HCT116 (cell line): ENCODE measurements around the gene ACADSB. TPM values are rescaled to one million over a fixed set of nuclear protein-coding genes. Genes with fewer than 3 reads are reported as not detected.

ENCODE experiments used
- ATAC-seq: fragments of 200-7000 bp; cut with Tn5 transposase; 2 replicates; pipeline ENCODE4 v1.9.1; 2020; ENCODE audit warnings: mild to moderate bottlenecking, moderate library complexity
- BruUV-seq: library from RNA; stranded (reverse); fragments of 400-500 nt; replicated peaks from 2 replicates; lab custom pipeline; 2021; lab: Mats Ljungman, UMichigan
- CTCF ChIA-PET: fragments of 300-600 bp; sonication (Branson Sonifier 250); formaldehyde crosslinking; loops from one replicate; lab custom pipeline; 2021; ENCODE audit warnings: antibody characterized with exemption; lab: Charles Lee
- POLR2A ChIA-PET: fragments of 300-600, 350-600 bp; sonication (Branson Sonifier 250); formaldehyde crosslinking; loops from one replicate; lab custom pipeline; 2021; ENCODE audit warnings: antibody characterized with exemption; lab: Charles Lee
- RAD21 ChIA-PET, 2 experiments: fragments of 300-600 bp; sonication (Branson Sonifier 250); formaldehyde crosslinking; loops; one replicate each; lab custom pipeline; 2023; ENCODE audit warnings: low total read pairs in 2 of 2; ENCODE audit not compliant: uncharacterized antibody in 2 of 2, unreplicated experiment in 2 of 2, low non-redundant PET in 1 of 2; lab: Charles Lee
- DNase-seq: peaks from one replicate; pipeline ENCODE4 v3.0.0-alpha.2; 2010; ENCODE audit warnings: low read depth, low spot score
- H2AFZ ChIP-seq: fragments of 200-600 bp; shearing (Covaris generic), sonication (generic); 2 replicates; pipeline ENCODE4 v1.6.1; 2017; ENCODE audit warnings: low read depth, mixed run types, mixed read lengths, antibody characterized with exemption, low read length; ENCODE audit not compliant: poor library complexity, severe bottlenecking
- H3K27ac ChIP-seq: 2 replicates; pipeline ENCODE4 v1.5.1; 2012; ENCODE audit warnings: low read depth, low read length
- H3K27me3 ChIP-seq: fragments of 200-600 bp; sonication (generic); 2 replicates; pipeline ENCODE4 v1.6.1; 2016; ENCODE audit warnings: mixed run types, low read length, mixed read lengths; ENCODE audit not compliant: insufficient read depth
- H3K36me3 ChIP-seq, 2 experiments: fragments of 200-500 bp in 1 of 2; fragments of 200-600 bp in 1 of 2; sonication (Bioruptor generic) in 1 of 2; sonication (generic) in 1 of 2; 2 replicates each; pipeline versions ENCODE4 v1.5.1 to v1.6.1; 2014 to 2016; ENCODE audit warnings: low read length in 2 of 2, inconsistent platforms in 1 of 2, mixed read lengths in 1 of 2, mixed run types in 1 of 2; ENCODE audit not compliant: insufficient read depth in 2 of 2, control insufficient read depth in 1 of 2
- H3K4me1 ChIP-seq, 2 experiments: fragments of 200-600 bp in 1 of 2; sonication (generic) in 1 of 2; 2 replicates each; pipeline versions ENCODE4 v1.5.1 to v1.6.1; 2012 to 2017; ENCODE audit warnings: low read length in 2 of 2, inconsistent platforms in 1 of 2, mild to moderate bottlenecking in 1 of 2, mixed read lengths in 1 of 2, mixed run types in 1 of 2, moderate library complexity in 1 of 2; ENCODE audit not compliant: insufficient read depth in 2 of 2, control insufficient read depth in 1 of 2
- H3K4me2 ChIP-seq: fragments of 200-600 bp; sonication (generic); 2 replicates; pipeline ENCODE4 v1.6.1; 2017; ENCODE audit warnings: mixed run types, low read length, mixed read lengths
- H3K4me3 ChIP-seq, 2 experiments: fragments of 200-600 bp in 1 of 2; sonication (generic) in 1 of 2; replicated peaks in 1 of 2; 2 replicates each; pipeline ENCODE4 v1.5.1; 2011 to 2016; ENCODE audit warnings: low read length in 2 of 2, control low read depth in 1 of 2, low read depth in 1 of 2, mild to moderate bottlenecking in 1 of 2, mixed read lengths in 1 of 2, mixed run types in 1 of 2
- H3K79me2 ChIP-seq: fragments of 200-600 bp; sonication (generic); 2 replicates; pipeline ENCODE4 v1.6.1; 2017; ENCODE audit warnings: mild to moderate bottlenecking, mixed run types, low read length, moderate library complexity, mixed read lengths; ENCODE audit not compliant: insufficient read depth
- H3K9ac ChIP-seq: fragments of 200-600 bp; sonication (generic); 2 replicates; pipeline ENCODE4 v1.6.1; 2016; ENCODE audit warnings: low read length, mixed read lengths
- H3K9me2 ChIP-seq: fragments of 200-600 bp; sonication (generic), shearing (Covaris generic); 2 replicates; pipeline ENCODE4 v1.6.1; 2017; ENCODE audit warnings: mixed run types, mild to moderate bottlenecking, moderate library complexity; ENCODE audit not compliant: insufficient read depth
- H3K9me3 ChIP-seq, 2 experiments: fragments of 200-500 bp in 1 of 2; fragments of 200-600 bp in 1 of 2; sonication (Bioruptor generic) in 1 of 2; sonication (generic) in 1 of 2; 2 replicates each; pipeline ENCODE4 v1.6.1; 2014 to 2017; ENCODE audit warnings: low read length in 2 of 2, mixed read lengths in 2 of 2, inconsistent platforms in 1 of 2, low read depth in 1 of 2, mild to moderate bottlenecking in 1 of 2, mixed run types in 1 of 2, moderate library complexity in 1 of 2; ENCODE audit not compliant: control insufficient read depth in 1 of 2, insufficient read depth in 1 of 2
- H4K20me1 ChIP-seq: fragments of 200-600 bp; sonication (generic), shearing (Covaris generic); 2 replicates; pipeline ENCODE4 v1.6.1; 2017; ENCODE audit warnings: mixed run types, mild to moderate bottlenecking, moderate library complexity; ENCODE audit not compliant: insufficient read depth
- CEBPB ChIP-seq: IDR thresholded peaks from 2 replicates; pipeline ENCODE4 v1.6.1; 2012; ENCODE audit warnings: low read depth
- CTCF ChIP-seq, 3 experiments: fragments of 200-600 bp in 1 of 3; sonication (generic) in 1 of 3; IDR thresholded peaks in 2 of 3; conservative IDR thresholded peaks in 1 of 3; 2 replicates each; pipeline ENCODE4 v1.5.1; 2012 to 2017; ENCODE audit warnings: low read depth in 2 of 3, low read length in 2 of 3, antibody characterized with exemption in 1 of 3, borderline replicate concordance in 1 of 3, control low read depth in 1 of 3, mild to moderate bottlenecking in 1 of 3, mixed read lengths in 1 of 3, mixed run types in 1 of 3, moderate library complexity in 1 of 3; ENCODE audit not compliant: insufficient read depth in 1 of 3
- EZH2 ChIP-seq: fragments of 200-600 bp; sonication (generic); IDR thresholded peaks from 2 replicates; pipeline ENCODE4 v1.6.1; 2017; ENCODE audit warnings: antibody characterized with exemption, mixed run types
- EZH2phosphoT487 ChIP-seq: fragments of 200-600 bp; IDR thresholded peaks from 2 replicates; pipeline ENCODE4 v1.6.1; 2018; ENCODE audit warnings: antibody characterized with exemption, borderline replicate concordance
- FOSL1 ChIP-seq: IDR thresholded peaks from 2 replicates; pipeline ENCODE4 v1.6.1; 2012; ENCODE audit warnings: low read depth
- SIN3A ChIP-seq: IDR thresholded peaks from 2 replicates; pipeline ENCODE4 v1.6.1; 2012; ENCODE audit warnings: low read depth
- SP1 ChIP-seq: IDR thresholded peaks from 2 replicates; pipeline ENCODE4 v1.6.1; 2012; ENCODE audit warnings: low read depth
- SRF ChIP-seq: IDR thresholded peaks from 2 replicates; pipeline ENCODE4 v1.6.1; 2012; ENCODE audit warnings: low read depth
- TCF7L2 ChIP-seq: IDR thresholded peaks from 2 replicates; pipeline ENCODE4 v1.7.0; 2011; ENCODE audit warnings: borderline replicate concordance, inconsistent platforms; ENCODE audit not compliant: insufficient read depth, insufficient read length; ENCODE audit errors: extremely low read depth
- YY1 ChIP-seq: IDR thresholded peaks from 2 replicates; pipeline ENCODE4 v1.6.1; 2011; ENCODE audit warnings: low read length, low read depth, moderate library complexity, mild to moderate bottlenecking; ENCODE audit not compliant: insufficient replicate concordance; ENCODE audit errors: extremely low read depth
- ZBTB33 ChIP-seq: IDR thresholded peaks from 2 replicates; pipeline ENCODE4 v1.6.1; 2011; ENCODE audit warnings: mild to moderate bottlenecking, low read length, moderate library complexity; ENCODE audit not compliant: insufficient replicate concordance; ENCODE audit errors: extremely low read depth
- ZFX ChIP-seq: fragments of 450-650 bp; IDR thresholded peaks from 2 replicates; pipeline ENCODE4 v1.6.1; 2017
- ZNF274 ChIP-seq: fragments of 200-500 bp; sonication (Bioruptor generic); IDR thresholded peaks from 2 replicates; pipeline ENCODE4 v1.6.1; 2014; ENCODE audit warnings: mild to moderate bottlenecking, low read depth, low read length, inconsistent platforms
- intact Hi-C: fragments of 100-400 bp; cut with micrococcal nuclease; formaldehyde crosslinking; loops from 2 replicates; pipeline ENCODE4 v1.10.0; 2022
- total RNA-seq: library from RNA; stranded (reverse); gene quantifications from one replicate; pipeline ENCODE4 v1.2.1, GENCODE V29; 2021; ENCODE audit not compliant: unreplicated experiment

ACADSB gene
- total RNA-seq, 1 experiment from 2014 or later: 33.3 TPM

- no peak overlapping the region for H3K4me3 ChIP-seq
- H3K4me2 ChIP-seq: no peak overlapping the region
- no peaks in the 10 kb centered on the region for H3K9me2 ChIP-seq
- POLR2A ChIA-PET: no interaction called here
- no peaks in the 10 kb centered on the region for H3K36me3 ChIP-seq
- no peaks in the 10 kb centered on the region for H3K9me3 ChIP-seq
- CTCF ChIA-PET: no interaction called here
- H4K20me1 ChIP-seq: no peaks in the 10 kb centered on the region
- H3K9ac ChIP-seq: no peak overlapping the region
- no peak for ATAC-seq
- BruUV-seq: no TSS peak
- no peak for TF ChIP-seq ZNF274
- TF ChIP-seq EZH2: no peak
- no peak for TF ChIP-seq TCF7L2
- no peak for TF ChIP-seq EZH2phosphoT487
- no peak for TF ChIP-seq CEBPB
- TF ChIP-seq SRF: no peak
- TF ChIP-seq YY1: no peak
- TF ChIP-seq CTCF (IDR thresholded peaks at IDR 0.05 in 2 of 3, conservative IDR thresholded peaks at IDR 0.05 in 1 of 3; ENCODE audit: borderline replicate concordance in 1 of 3, insufficient read depth in 1 of 3, low read depth in 2 of 3, low read length in 2 of 3): no peak
- TF ChIP-seq ZFX: no peak
- no peak for TF ChIP-seq FOSL1
- no peak for TF ChIP-seq SIN3A
- no peak for TF ChIP-seq ZBTB33
- TF ChIP-seq SP1: no peak
- H3K27me3 ChIP-seq: peaks cover 6% of the 10 kb centered on the region; the same call in 1 of the 2 replicates
- intact Hi-C loops: no loop called here
- RAD21 ChIA-PET: no interaction called here
- H3K4me1 ChIP-seq: no peaks in the 10 kb centered on the region
- no peak overlapping the region for H3K27ac ChIP-seq
- H2AFZ ChIP-seq: no peak overlapping the region
- DNase-seq: no peak
- no peaks in the 10 kb centered on the region for H3K79me2 ChIP-seq
Observed at GRCh38 chr10:123083811-123084210, 75.0 kb downstream of the ACADSB start.
